DMS114 treated with DMSO at 0.1 percent for 48 hours (cell line): ENCODE results near the gene CDR2.
"Not testable (repeated sequence)": the region's sequence is repeated elsewhere in the genome, so short reads cannot be mapped to it uniquely, and the experiment has no call there.

Source experiments
- DNase-seq: peaks from one replicate; lab custom pipeline; 2025; ENCODE audit not compliant: unreplicated experiment; lab: John Stamatoyannopoulos, UW

CDR2 gene

GRCh38 chr16:22379656-22380055 is 5.2 kb upstream of the CDR2 start:
- no peak for DNase-seq

- DNase-seq, result no peak
Measured at GRCh38 chr16:22375963-22376640, 1.7 kb upstream of the CDR2 start.

GRCh38 chr16:22375117-22375962 is 921 bp upstream of the CDR2 start:
- DNase-seq, result no peak

GRCh38 chr16:22373662-22374310 is 633 bp downstream of the CDR2 start:
- DNase-seq, result no peak

- no peak for DNase-seq
Measured at GRCh38 chr16:22372882-22373661, 1.3 kb downstream of the CDR2 start.

GRCh38 chr16:22370038-22370820 is 4.2 kb downstream of the CDR2 start:
- no peak for DNase-seq

- DNase-seq, result no peak
Measured at GRCh38 chr16:22369221-22369811, 5.1 kb downstream of the CDR2 start.

- not testable (repeated sequence) for DNase-seq
Measured at GRCh38 chr16:22368200-22368826, 6.1 kb downstream of the CDR2 start.

- DNase-seq, result no peak
Measured at GRCh38 chr16:22366889-22367288, 7.5 kb downstream of the CDR2 start.

- DNase-seq, result no peak
Measured at GRCh38 chr16:22366371-22366770, 8.0 kb downstream of the CDR2 start.

GRCh38 chr16:22364241-22364640 is 10.2 kb downstream of the CDR2 start:
- no peak for DNase-seq

- no peak for DNase-seq
Measured at GRCh38 chr16:22360963-22361659, 13.3 kb downstream of the CDR2 start.

GRCh38 chr16:22359679-22360078 is 14.7 kb downstream of the CDR2 start:
- DNase-seq, result no peak

GRCh38 chr16:22358000-22358399 is 16.4 kb downstream of the CDR2 start:
- no peak for DNase-seq

- DNase-seq, result no peak
Measured at GRCh38 chr16:22357635-22357971, 16.8 kb downstream of the CDR2 start.

- no peak for DNase-seq
Measured at GRCh38 chr16:22356930-22357634, 17.3 kb downstream of the CDR2 start.

GRCh38 chr16:22355487-22355908 is 18.9 kb downstream of the CDR2 start:
- no peak for DNase-seq

- no peak for DNase-seq
Measured at GRCh38 chr16:22353933-22354541, 20.4 kb downstream of the CDR2 start.
